ENCODE results near the gene CNFN.

The CNFN gene, protein sequence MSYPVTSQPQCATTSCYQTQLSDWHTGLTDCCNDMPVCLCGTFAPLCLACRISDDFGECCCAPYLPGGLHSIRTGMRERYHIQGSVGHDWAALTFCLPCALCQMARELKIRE

DNA sequence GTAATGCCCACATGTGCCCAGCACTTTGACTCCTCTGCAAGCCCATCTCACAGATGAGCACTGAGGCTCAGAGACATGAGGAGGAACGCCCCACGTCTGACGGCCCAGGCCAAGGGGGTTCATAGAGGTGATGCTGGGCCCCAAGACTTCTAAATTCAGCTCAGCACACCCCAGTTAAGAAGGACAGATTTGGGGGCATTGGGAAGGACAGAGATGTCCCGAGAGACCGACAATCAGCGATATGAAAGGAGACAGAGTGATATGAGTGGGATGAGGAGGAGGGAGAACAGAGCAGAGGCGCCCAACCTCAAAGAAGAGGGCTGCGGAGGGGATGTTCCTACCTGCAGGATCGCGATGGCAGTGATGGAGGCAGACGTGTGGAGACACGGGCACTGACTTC, at the start of gene CNFN:
CNFN (minus strand) TSS at position 399 of the 400 bp plus-strand sequence. CDS start 1,260 bp downstream, outside the sequence.
- Histone ChIP-seq H3K4me1 (ENCODE audit: control insufficient read depth, low read depth, low read length) (no peaks in the 10 kb centered on the region), H3K9ac (ENCODE audit: low read length) (no peak within 1 kb of the TSS), H3K27me3 (ENCODE audit: control insufficient read depth, insufficient read depth, low read length) (peaks cover 14% of the 10 kb centered on the region), H3K9me3 (ENCODE audit: control insufficient read depth, low read depth, low read length) (no peaks in the 10 kb centered on the region), H3K27ac (ENCODE audit: low read length) (no peak within 1 kb of the TSS), H3K36me3 (ENCODE audit: control insufficient read depth, low read depth, low read length) (no peaks in the 10 kb centered on the region), H3K4me3 (ENCODE audit: low read length) (no peak within 1 kb of the TSS)

DNA sequence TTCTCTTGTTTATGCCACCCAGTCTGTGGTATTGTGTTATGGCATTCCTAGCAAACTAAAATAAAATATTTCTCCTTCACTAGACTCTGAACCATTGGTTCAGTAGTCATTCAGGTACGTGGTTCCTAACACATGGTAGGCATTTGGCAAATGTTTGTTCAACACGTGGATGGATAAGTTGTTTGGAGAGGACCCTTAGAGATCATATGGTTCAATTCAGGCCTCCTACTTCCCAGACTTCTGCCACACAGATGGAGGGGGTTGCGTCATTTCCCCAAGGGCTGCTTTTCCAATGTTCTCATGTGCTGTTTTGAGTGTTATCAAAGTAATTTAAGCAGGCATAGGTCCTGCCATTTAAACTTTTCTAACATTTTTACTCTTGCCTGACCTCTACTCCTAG, 45.9 kb upstream of the CNFN start:
- no peaks in the 10 kb centered on the region for H3K9me3 ChIP-seq (ENCODE audit: control insufficient read depth, low read depth, low read length)
- H3K36me3 ChIP-seq (ENCODE audit: control insufficient read depth, low read depth, low read length): no peaks in the 10 kb centered on the region
- H3K27me3 ChIP-seq (ENCODE audit: control insufficient read depth, insufficient read depth, low read length): no peaks in the 10 kb centered on the region
- no peak overlapping the region for H3K4me3 ChIP-seq (ENCODE audit: low read length)
- H3K27ac ChIP-seq (ENCODE audit: low read length): no peak overlapping the region
- H3K4me1 ChIP-seq (ENCODE audit: control insufficient read depth, low read depth, low read length): peaks cover 5% of the 10 kb centered on the region
- H3K9ac ChIP-seq (ENCODE audit: low read length): no peak overlapping the region

- no peak overlapping the region for H3K27ac ChIP-seq (ENCODE audit: low read length)
- H3K9me3 ChIP-seq (ENCODE audit: control insufficient read depth, low read depth, low read length): no peaks in the 10 kb centered on the region
These were observed 45.2 kb upstream of the CNFN start for GRCh38 chr19:42435316-42435715.

DNA sequence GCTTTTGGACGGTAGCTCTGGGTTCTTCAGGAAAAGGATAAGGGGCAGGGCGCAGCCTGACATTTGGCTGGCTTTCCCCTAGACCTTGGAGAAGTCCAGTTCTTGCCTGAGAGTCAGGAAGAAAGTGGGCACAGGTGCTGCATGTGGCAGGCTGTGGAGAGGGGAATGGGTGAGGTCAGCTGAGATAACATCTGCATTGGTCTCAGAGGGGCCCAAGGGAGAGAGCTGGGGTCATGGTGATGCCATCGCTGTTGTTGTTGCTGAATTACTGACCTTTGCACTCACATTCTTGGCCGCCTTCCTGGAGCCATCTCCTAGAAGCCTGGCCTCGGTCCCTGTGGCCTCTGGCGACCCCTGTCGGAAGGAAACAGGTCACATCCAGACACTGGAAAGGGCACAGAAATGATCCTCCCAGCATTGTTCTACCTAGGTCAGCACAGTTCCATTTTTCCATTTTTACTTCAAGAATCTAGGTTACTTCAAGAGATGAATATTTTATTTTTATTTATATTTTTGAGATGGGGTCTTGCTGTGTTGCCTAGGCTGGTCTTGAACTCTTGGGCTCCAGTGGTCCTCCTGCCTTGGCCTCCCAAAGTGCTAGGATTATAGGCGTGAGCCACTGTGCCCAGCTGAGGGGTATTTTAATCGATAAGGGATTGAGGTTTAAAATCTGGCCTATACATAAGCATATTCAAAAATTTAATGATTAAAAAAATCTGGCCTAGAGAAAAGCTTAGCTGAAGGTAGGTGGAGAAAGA, 43.6 kb upstream of the CNFN start:
- no peaks in the 10 kb centered on the region for H3K27me3 ChIP-seq (ENCODE audit: control insufficient read depth, insufficient read depth, low read length)
- no peak overlapping the region for H3K4me3 ChIP-seq (ENCODE audit: low read length)
- H3K4me1 ChIP-seq (ENCODE audit: control insufficient read depth, low read depth, low read length): peaks cover 5% of the 10 kb centered on the region
- no peak overlapping the region for H3K9ac ChIP-seq (ENCODE audit: low read length)
- no peak overlapping the region for H3K27ac ChIP-seq (ENCODE audit: low read length)
- H3K9me3 ChIP-seq (ENCODE audit: control insufficient read depth, low read depth, low read length): no peaks in the 10 kb centered on the region
- no peaks in the 10 kb centered on the region for H3K36me3 ChIP-seq (ENCODE audit: control insufficient read depth, low read depth, low read length)

More at GRCh38 chr19:42435316-42435715, 45.2 kb upstream of the CNFN start:
- no peak overlapping the region for H3K4me3 ChIP-seq (ENCODE audit: low read length)
- no peaks in the 10 kb centered on the region for H3K27me3 ChIP-seq (ENCODE audit: control insufficient read depth, insufficient read depth, low read length)
- peaks cover 5% of the 10 kb centered on the region for H3K4me1 ChIP-seq (ENCODE audit: control insufficient read depth, low read depth, low read length)
- no peaks in the 10 kb centered on the region for H3K36me3 ChIP-seq (ENCODE audit: control insufficient read depth, low read depth, low read length)
- no peak overlapping the region for H3K9ac ChIP-seq (ENCODE audit: low read length)

DNA sequence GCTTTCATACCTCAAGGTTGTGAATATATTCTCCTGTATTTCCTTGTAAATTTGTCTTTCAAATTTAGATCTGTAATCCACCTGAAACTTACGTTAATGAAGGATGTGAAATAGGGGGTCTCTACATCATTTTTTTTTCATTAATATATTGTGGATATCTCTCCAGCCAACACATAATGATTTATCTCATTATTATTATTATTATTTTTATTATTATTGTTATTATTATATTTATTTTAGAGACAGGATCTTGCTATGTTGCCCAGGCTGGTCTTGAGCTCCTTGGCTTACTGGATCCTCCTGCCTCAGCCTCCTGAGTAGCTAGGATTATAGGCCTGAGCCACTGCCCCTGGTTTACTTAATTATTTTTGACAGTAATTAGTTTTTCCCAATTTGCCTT, 41.4 kb upstream of the CNFN start:
- no peaks in the 10 kb centered on the region for H3K36me3 ChIP-seq (ENCODE audit: control insufficient read depth, low read depth, low read length)
- H3K4me3 ChIP-seq (ENCODE audit: low read length): no peak overlapping the region
- no peak overlapping the region for H3K9ac ChIP-seq (ENCODE audit: low read length)
- no peak overlapping the region for H3K27ac ChIP-seq (ENCODE audit: low read length)
- H3K27me3 ChIP-seq (ENCODE audit: control insufficient read depth, insufficient read depth, low read length): peaks cover 19% of the 10 kb centered on the region
- H3K9me3 ChIP-seq (ENCODE audit: control insufficient read depth, low read depth, low read length): no peaks in the 10 kb centered on the region
- peaks cover 5% of the 10 kb centered on the region for H3K4me1 ChIP-seq (ENCODE audit: control insufficient read depth, low read depth, low read length)

- H3K27ac ChIP-seq (ENCODE audit: low read length): no peak overlapping the region
- H3K9ac ChIP-seq (ENCODE audit: low read length): no peak overlapping the region
- H3K9me3 ChIP-seq (ENCODE audit: control insufficient read depth, low read depth, low read length): no peaks in the 10 kb centered on the region
- peaks cover 42% of the 10 kb centered on the region for H3K27me3 ChIP-seq (ENCODE audit: control insufficient read depth, insufficient read depth, low read length)
- no peaks in the 10 kb centered on the region for H3K36me3 ChIP-seq (ENCODE audit: control insufficient read depth, low read depth, low read length)
- H3K4me3 ChIP-seq (ENCODE audit: low read length): no peak overlapping the region
- peaks cover 5% of the 10 kb centered on the region for H3K4me1 ChIP-seq (ENCODE audit: control insufficient read depth, low read depth, low read length)
These were observed 38.6 kb upstream of the CNFN start for GRCh38 chr19:42428676-42429075.

- no peaks in the 10 kb centered on the region for H3K36me3 ChIP-seq (ENCODE audit: control insufficient read depth, low read depth, low read length)
- no peak within 1 kb of the TSS for H3K27ac ChIP-seq (ENCODE audit: low read length)
- no peaks in the 10 kb centered on the region for H3K9me3 ChIP-seq (ENCODE audit: control insufficient read depth, low read depth, low read length)
- no peak within 1 kb of the TSS for H3K9ac ChIP-seq (ENCODE audit: low read length)
- H3K27me3 ChIP-seq (ENCODE audit: control insufficient read depth, insufficient read depth, low read length): peaks cover 50% of the 10 kb centered on the region
- peaks cover 3% of the 10 kb centered on the region for H3K4me1 ChIP-seq (ENCODE audit: control insufficient read depth, low read depth, low read length)
- H3K4me3 ChIP-seq (ENCODE audit: low read length): no peak within 1 kb of the TSS
These were observed 37.2 kb upstream of the CNFN start, which contains the start of gene LIPE for GRCh38 chr19:42427313-42427712. TSS of gene LIPE (minus strand) at chr19:42427388. CDS start at chr19:42427149, 239 bp downstream.

DNA sequence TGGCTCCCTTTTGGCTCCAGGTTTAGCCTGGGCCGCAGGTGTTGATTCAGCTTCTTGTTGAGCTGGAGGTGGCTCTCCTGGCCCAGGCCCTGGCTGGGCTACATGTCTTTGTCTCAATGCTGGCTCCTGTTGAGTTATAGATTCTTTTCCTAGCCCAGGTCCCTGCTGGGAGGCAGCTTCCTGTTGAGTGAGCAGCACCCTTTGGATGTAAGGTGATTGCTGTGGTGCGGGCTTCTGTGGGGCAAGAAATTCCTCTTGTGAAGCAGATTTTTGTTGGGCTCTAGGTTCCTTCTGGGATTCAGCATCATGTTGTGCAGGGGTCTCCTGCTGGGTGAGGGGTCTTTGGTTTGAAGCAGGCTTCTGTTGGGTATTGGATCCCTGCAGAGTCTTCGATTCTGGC, 36.5 kb upstream of the CNFN start:
- no peaks in the 10 kb centered on the region for H3K9me3 ChIP-seq (ENCODE audit: control insufficient read depth, low read depth, low read length)
- no peak overlapping the region for H3K4me3 ChIP-seq (ENCODE audit: low read length)
- no peak overlapping the region for H3K27ac ChIP-seq (ENCODE audit: low read length)
- H3K4me1 ChIP-seq (ENCODE audit: control insufficient read depth, low read depth, low read length): peaks cover 4% of the 10 kb centered on the region
- H3K36me3 ChIP-seq (ENCODE audit: control insufficient read depth, low read depth, low read length): no peaks in the 10 kb centered on the region
- no peak overlapping the region for H3K9ac ChIP-seq (ENCODE audit: low read length)
- H3K27me3 ChIP-seq (ENCODE audit: control insufficient read depth, insufficient read depth, low read length): peaks cover 57% of the 10 kb centered on the region

DNA sequence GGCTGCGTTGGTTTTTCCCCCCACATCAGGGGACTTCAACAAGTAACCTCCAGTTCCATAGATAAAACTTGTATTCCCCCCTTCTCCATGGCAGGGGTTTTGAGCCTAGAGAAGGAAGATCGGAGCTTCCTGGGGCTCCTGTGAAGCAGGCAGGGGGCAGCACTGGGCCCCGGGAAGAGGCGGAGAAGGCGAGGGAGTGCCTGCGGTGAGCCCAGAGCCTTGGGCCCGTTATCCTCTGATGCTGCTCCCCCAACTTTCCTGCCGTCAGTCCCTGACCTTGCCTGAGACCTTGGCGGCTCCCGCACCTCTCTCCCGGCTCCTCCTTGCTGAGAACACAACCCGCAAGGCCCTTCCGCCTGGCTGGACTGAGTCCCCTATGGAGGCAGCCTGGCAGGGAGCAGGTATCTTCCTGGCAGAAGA, 34.6 kb upstream of the CNFN start:
- H3K36me3 ChIP-seq (ENCODE audit: control insufficient read depth, low read depth, low read length): no peaks in the 10 kb centered on the region
- H3K4me1 ChIP-seq (ENCODE audit: control insufficient read depth, low read depth, low read length): peaks cover 6% of the 10 kb centered on the region
- no peak overlapping the region for H3K27ac ChIP-seq (ENCODE audit: low read length)
- H3K27me3 ChIP-seq (ENCODE audit: control insufficient read depth, insufficient read depth, low read length): peaks cover 63% of the 10 kb centered on the region
- H3K9ac ChIP-seq (ENCODE audit: low read length): no peak overlapping the region
- no peaks in the 10 kb centered on the region for H3K9me3 ChIP-seq (ENCODE audit: control insufficient read depth, low read depth, low read length)
- no peak overlapping the region for H3K4me3 ChIP-seq (ENCODE audit: low read length)

DNA sequence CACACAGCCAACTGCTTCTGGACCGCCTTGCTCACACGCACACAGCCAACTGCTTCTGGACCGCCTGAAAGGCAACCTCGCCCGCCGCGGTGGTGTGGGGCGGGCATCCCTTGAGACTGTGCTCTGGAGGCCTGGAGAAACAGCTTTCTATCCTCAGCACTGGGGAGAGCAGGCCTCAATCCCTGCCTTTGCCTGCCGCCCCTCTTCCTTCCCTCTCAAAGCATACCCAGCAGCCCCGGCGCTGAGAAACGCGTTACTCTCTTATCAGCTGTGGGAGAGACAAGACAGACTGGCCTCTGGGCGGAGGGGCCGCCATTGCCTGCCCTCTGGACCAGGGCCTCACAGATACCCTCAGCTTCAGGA, 34.2 kb upstream of the CNFN start:
- Histone ChIP-seq H3K27ac (ENCODE audit: low read length) (no peak overlapping the region), H3K4me3 (ENCODE audit: low read length) (no peak overlapping the region), H3K4me1 (ENCODE audit: control insufficient read depth, low read depth, low read length) (peaks cover 6% of the 10 kb centered on the region), H3K27me3 (ENCODE audit: control insufficient read depth, insufficient read depth, low read length) (peaks cover 63% of the 10 kb centered on the region), H3K9ac (ENCODE audit: low read length) (no peak overlapping the region), H3K36me3 (ENCODE audit: control insufficient read depth, low read depth, low read length) (no peaks in the 10 kb centered on the region), H3K9me3 (ENCODE audit: control insufficient read depth, low read depth, low read length) (no peaks in the 10 kb centered on the region)

DNA sequence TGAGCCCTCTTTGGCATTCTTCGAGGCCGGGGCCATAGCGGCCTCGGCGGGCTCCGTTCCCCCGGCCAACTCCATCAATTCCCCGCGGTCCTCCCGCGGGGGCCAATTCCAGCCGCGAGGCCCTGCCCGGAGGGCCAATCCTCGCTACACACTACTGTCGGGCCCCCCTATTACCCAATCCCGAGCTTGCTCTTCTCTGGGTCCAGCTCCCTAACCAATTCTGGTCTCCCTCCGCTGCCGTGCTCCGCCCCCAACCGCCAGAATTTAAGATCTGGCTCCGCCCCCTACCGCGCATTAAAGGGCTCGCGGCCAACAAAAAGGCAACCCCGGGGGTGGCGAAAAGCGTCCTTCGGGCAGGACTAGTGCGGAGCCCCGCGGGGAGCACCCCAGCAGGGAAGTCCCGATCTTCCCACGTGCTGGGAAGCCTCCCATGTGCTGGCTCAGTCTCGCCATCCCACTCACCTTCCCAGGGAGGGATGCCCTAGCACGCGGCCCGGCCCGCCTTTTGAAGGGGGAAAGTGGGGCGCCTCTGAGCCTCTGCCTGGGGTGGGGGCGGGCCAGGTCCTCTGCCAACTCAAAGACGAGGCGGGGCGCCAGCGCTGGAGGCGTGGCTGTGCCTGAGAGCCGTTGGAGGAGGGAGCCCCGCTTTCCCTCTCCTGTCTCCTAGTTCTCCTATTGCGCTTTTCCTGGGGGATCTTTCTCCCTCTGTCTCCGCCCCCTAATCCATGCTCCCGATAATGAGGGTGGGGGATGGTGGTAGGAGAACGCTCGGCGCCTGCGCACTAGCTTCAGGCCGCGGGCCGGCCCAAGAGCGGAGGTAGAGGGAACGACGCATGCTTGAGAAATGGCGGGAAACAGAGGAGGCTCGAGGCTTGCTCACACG, 33.6 kb upstream of the CNFN start:
- Histone ChIP-seq H3K27ac (ENCODE audit: low read length) (no peak overlapping the region), H3K9ac (ENCODE audit: low read length) (peak overlapping the region; percentile 6), H3K4me3 (ENCODE audit: low read length) (peak overlapping the region; percentile 72), H3K36me3 (ENCODE audit: control insufficient read depth, low read depth, low read length) (no peaks in the 10 kb centered on the region), H3K4me1 (ENCODE audit: control insufficient read depth, low read depth, low read length) (peaks cover 6% of the 10 kb centered on the region), H3K9me3 (ENCODE audit: control insufficient read depth, low read depth, low read length) (no peaks in the 10 kb centered on the region), H3K27me3 (ENCODE audit: control insufficient read depth, insufficient read depth, low read length) (peaks cover 63% of the 10 kb centered on the region)
